K562 (cell line): Measurements from ENCODE around the gene CELA3A. TPM values are rescaled to one million over a fixed set of nuclear protein-coding genes. Genes with fewer than 3 reads are reported as not detected.

Experiments
- ARID1B ChIP-seq: fragments of 450-650 bp; IDR thresholded peaks from 2 replicates; pipeline ENCODE4 v1.6.1; 2016; ENCODE audit warnings: antibody characterized with exemption, mild to moderate bottlenecking, inconsistent platforms
- ATF6 ChIP-seq: sonication (generic); formaldehyde crosslinking; IDR thresholded peaks from 2 replicates; pipeline ENCODE4 v1.4.0; 2020; ENCODE audit warnings: mild to moderate bottlenecking, missing genetic modification reagents
- CEBPG ChIP-seq, 3 experiments: fragments of 200-800 bp in 1 of 3; sonication (Bioruptor generic) in 1 of 3; sonication (generic) in 1 of 3; formaldehyde crosslinking in 1 of 3; IDR thresholded peaks in 2 of 3; conservative IDR thresholded peaks in 1 of 3; 2 replicates each; pipeline versions ENCODE4 v1.6.1 to v1.8.0; 2016 to 2022; ENCODE audit warnings: missing compliant biosample characterization in 2 of 3, missing genetic modification characterization in 2 of 3, mild to moderate bottlenecking in 1 of 3, missing genetic modification reagents in 1 of 3
- CHD4 ChIP-seq: fragments of 200-600 bp; sonication (generic); IDR thresholded peaks from 3 replicates; pipeline ENCODE4 v1.6.1; 2012; ENCODE audit warnings: low read depth, mild to moderate bottlenecking, mixed read lengths, low read length, inconsistent platforms; ENCODE audit not compliant: insufficient read depth, insufficient replicate concordance, poor library complexity, severe bottlenecking
- CTCF ChIP-seq, 3 experiments: IDR thresholded peaks in 2 of 3; conservative IDR thresholded peaks in 1 of 3; 2 replicates each; pipeline ENCODE4 v1.5.1; 2011 to 2012; ENCODE audit warnings: low read length in 3 of 3, mild to moderate bottlenecking in 3 of 3, control low read depth in 2 of 3, improper control_type of control experiment in 1 of 3, inconsistent platforms in 1 of 3, low read depth in 1 of 3, mixed read lengths in 1 of 3, moderate library complexity in 1 of 3; ENCODE audit not compliant: insufficient read depth in 2 of 3
- DDX20 ChIP-seq: fragments of 450-650 bp; IDR thresholded peaks from 2 replicates; pipeline ENCODE4 v1.6.1; 2016; ENCODE audit warnings: missing genetic modification characterization, low read depth, mild to moderate bottlenecking, missing compliant biosample characterization, moderate library complexity
- HNRNPH1 ChIP-seq: fragments of 200-400 bp; formaldehyde crosslinking; optimal IDR thresholded peaks from 2 replicates; pipeline ENCODE3; 2017; ENCODE audit warnings: low read depth, mild to moderate bottlenecking, low read length, moderate library complexity
- MAZ ChIP-seq, 2 experiments: fragments of 450-650 bp in 1 of 2; sonication (generic) in 1 of 2; formaldehyde crosslinking; IDR thresholded peaks in 1 of 2; conservative IDR thresholded peaks in 1 of 2; 2 replicates each; pipeline versions ENCODE4 v1.4.0 to v1.5.0; 2020; ENCODE audit warnings: mild to moderate bottlenecking in 1 of 2, missing genetic modification reagents in 1 of 2
- MBD2 ChIP-seq: sonication (generic); IDR thresholded peaks from 2 replicates; pipeline ENCODE4 v1.6.1; 2016; ENCODE audit warnings: low read depth, borderline replicate concordance
- MLX ChIP-seq, 2 experiments: fragments of 450-650 bp in 1 of 2; sonication (generic) in 1 of 2; formaldehyde crosslinking; conservative IDR thresholded peaks; 2 replicates each; pipeline versions ENCODE4 v1.4.0 to v1.8.1; 2020 to 2022; ENCODE audit warnings: mild to moderate bottlenecking in 1 of 2, missing genetic modification reagents in 1 of 2
- NFIC ChIP-seq: fragments of 450-650 bp; IDR thresholded peaks from 2 replicates; pipeline ENCODE4 v1.6.1; 2017; ENCODE audit warnings: mild to moderate bottlenecking, inconsistent platforms
- NR3C1 ChIP-seq: sonication (generic); formaldehyde crosslinking; IDR thresholded peaks from 2 replicates; pipeline ENCODE4 v1.8.1; 2022; ENCODE audit warnings: missing genetic modification reagents
- SMARCA4 ChIP-seq: fragments of 450-650 bp; IDR thresholded peaks from 2 replicates; pipeline ENCODE4 v1.6.1; 2016
- SMARCE1 ChIP-seq: fragments of 450-650 bp; IDR thresholded peaks from 2 replicates; pipeline ENCODE4 v1.7.1; 2016; ENCODE audit warnings: mild to moderate bottlenecking
- SNAPC5 ChIP-seq: fragments of 250-450 bp; sonication (Bioruptor Pico); IDR thresholded peaks from 2 replicates; pipeline ENCODE4 v1.8.0; 2021; ENCODE audit warnings: moderate library complexity, mild to moderate bottlenecking, inconsistent platforms
- TEAD4 ChIP-seq, 2 experiments: sonication (generic) in 1 of 2; formaldehyde crosslinking in 1 of 2; IDR thresholded peaks; 2 replicates each; pipeline versions ENCODE4 v1.6.1 to v1.8.0; 2012 to 2022; ENCODE audit warnings: borderline replicate concordance in 1 of 2, inconsistent platforms in 1 of 2, low read length in 1 of 2, mild to moderate bottlenecking in 1 of 2, missing genetic modification reagents in 1 of 2
- ZNF224 ChIP-seq: sonication (generic); formaldehyde crosslinking; IDR thresholded peaks from 2 replicates; pipeline ENCODE4 v1.8.0; 2022; ENCODE audit warnings: mild to moderate bottlenecking, missing genetic modification reagents
- ZNF408 ChIP-seq: fragments of 250-450 bp; sonication (Bioruptor Pico); IDR thresholded peaks from 2 replicates; pipeline ENCODE4 v1.4.0; 2020; ENCODE audit warnings: low read depth, mild to moderate bottlenecking, moderate library complexity
- ZNF511 ChIP-seq: sonication (generic); formaldehyde crosslinking; IDR thresholded peaks from 2 replicates; pipeline ENCODE4 v1.8.0; 2022; ENCODE audit warnings: mild to moderate bottlenecking, missing genetic modification reagents
- ZNF707 ChIP-seq: fragments of 250-450 bp; sonication (Bioruptor Pico); conservative IDR thresholded peaks from 2 replicates; pipeline ENCODE4 v1.8.0; 2022; ENCODE audit warnings: inconsistent platforms, mild to moderate bottlenecking, moderate library complexity
- polyA plus RNA-seq, 8 experiments: library from polyadenylated mRNA; depleted of rRNA in 4 of 8; stranded (reverse) in 5 of 8; unstranded in 3 of 8; fragments of >200 nt; fragmentation: Nextera tagmentation in 2 of 8; fragmentation: Illumina TruSeq in 1 of 8; extraction: Ambion mirVana in 2 of 8; extraction: Trizol in 1 of 8; gene quantifications; 2 replicates each; pipeline versions ENCODE4 v1.2.1 to v1.2.3, GENCODE V29; 2011 to 2014; ENCODE audit warnings: inconsistent platforms in 1 of 8, missing spikeins in 1 of 8
- total RNA-seq, 7 experiments: library from RNA; depleted of rRNA in 6 of 7; stranded (reverse); fragments of >200 nt in 6 of 7; fragmentation: Illumina TruSeq in 2 of 7; extraction: Trizol in 2 of 7; gene quantifications; 2 replicates each; pipeline versions ENCODE4 v1.2.1 to v1.2.3, GENCODE V29; 2011 to 2021; ENCODE audit warnings: low replicate concordance in 1 of 7

The CELA3A gene
- total and polyA plus RNA-seq, 9 of the 15 experiments (the other 6 are each of a cell fraction or from before 2014, with no cell fraction given), result 5.4 TPM; not detected in 8

GRCh38 chr1:21956720-21957552, 44.5 kb upstream of the CELA3A start (continued):
- TF ChIP-seq CEBPG (CRISPR knock-in tag; IDR thresholded peaks at IDR 0.05), result no peak
- TF ChIP-seq CEBPG (tag; conservative IDR thresholded peaks at IDR 0.05 in 1 of 2, IDR thresholded peaks at IDR 0.05 in 1 of 2), result no peak
- TF ChIP-seq MBD2, result no peak
- TF ChIP-seq ZNF224, result no peak
- TF ChIP-seq ZNF408 (CRISPR knock-in tag), result no peak
- no peak for TF ChIP-seq MLX (CRISPR knock-in tag; conservative IDR thresholded peaks at IDR 0.05)
- 0 out of 6 replicates have a peak, but pooled peaks of 1 of the 3 experiments have one; percentile 4 for TF ChIP-seq CTCF (IDR thresholded peaks at IDR 0.05 in 2 of 3, conservative IDR thresholded peaks at IDR 0.05 in 1 of 3; ENCODE audit: insufficient read depth in 2 of 3, low read depth in 1 of 3, low read length in 3 of 3)
- 0 out of 2 replicates have a peak, but pooled peaks have one; percentile 29 for TF ChIP-seq SMARCE1
- TF ChIP-seq DDX20 (tag), result no peak
- TF ChIP-seq ATF6 (CRISPR knock-in tag), result no peak
- TF ChIP-seq TEAD4 (IDR thresholded peaks at IDR 0.05; ENCODE audit: low read length), result no peak
- TF ChIP-seq TEAD4 (CRISPR knock-in tag; IDR thresholded peaks at IDR 0.05; ENCODE audit: borderline replicate concordance), result no peak
- TF ChIP-seq HNRNPH1, result no peak
- no peak for TF ChIP-seq ZNF511 (CRISPR knock-in tag)
- TF ChIP-seq NR3C1 (CRISPR knock-in tag), result no peak
- peak; percentile 97 for TF ChIP-seq NFIC
- TF ChIP-seq MAZ (CRISPR knock-in tag; conservative IDR thresholded peaks at IDR 0.05 in 1 of 2, IDR thresholded peaks at IDR 0.05 in 1 of 2), result 0 out of 4 replicates have a peak, but pooled peaks of 1 of the 2 experiments have one; percentile 22
- TF ChIP-seq ZNF707 (CRISPR knock-in tag), result no peak
- peak; percentile 48; the same call in 1 of the 2 replicates for TF ChIP-seq ARID1B
- no peak for TF ChIP-seq SNAPC5
- 0 out of 2 replicates have a peak, but pooled peaks have one; percentile 22 for TF ChIP-seq SMARCA4
- TF ChIP-seq CHD4, result no peak
